ENCODE results near the gene CDK14. TPM values are rescaled to one million over a fixed set of nuclear protein-coding genes. Genes with fewer than 3 reads are reported as not detected.

Gene CDK14
- total RNA-seq, 1 experiment from 2014 or later: 57.9 TPM

- no peak for TF ChIP-seq E2F4 (CRISPR knock-in tag; IDR thresholded peaks at IDR 0.05; ENCODE audit: borderline replicate concordance, low read depth)
- no peak for TF ChIP-seq ATF6 (CRISPR knock-in tag; IDR thresholded peaks at IDR 0.05)
- no peak for TF ChIP-seq ATF3 (CRISPR knock-in tag; conservative IDR thresholded peaks at IDR 0.05)
- TF ChIP-seq SP1 (CRISPR knock-in tag; conservative IDR thresholded peaks at IDR 0.05): no peak
- no peak for TF ChIP-seq NFYB (CRISPR knock-in tag; conservative IDR thresholded peaks at IDR 0.05; ENCODE audit: low read depth)
- no peak for TF ChIP-seq CTCF (IDR thresholded peaks at IDR 0.05)
- no peak for TF ChIP-seq ZNF532 (CRISPR knock-in tag; IDR thresholded peaks at IDR 0.05; ENCODE audit: borderline replicate concordance)
- no peak for TF ChIP-seq ZBTB43 (CRISPR knock-in tag; IDR thresholded peaks at IDR 0.05)
- TF ChIP-seq NR2C2 (CRISPR knock-in tag; IDR thresholded peaks at IDR 0.05): no peak
- TF ChIP-seq ATF1 (CRISPR knock-in tag; IDR thresholded peaks at IDR 0.05): no peak
- no peak for TF ChIP-seq ZNF138 (CRISPR knock-in tag; conservative IDR thresholded peaks at IDR 0.05)
- TF ChIP-seq NFATC4 (CRISPR knock-in tag; IDR thresholded peaks at IDR 0.05): no peak
Observed at GRCh38 chr7:90560730-90561129, 35.4 kb upstream of the CDK14 start (continued).

- no peaks in the 10 kb centered on the region for H3K36me3 Mint-ChIP-seq
- CTCF ChIA-PET: no interaction called here
- no peaks in the 10 kb centered on the region for H3K4me1 Mint-ChIP-seq
- H3K27me3 Mint-ChIP-seq (ENCODE audit: low read depth): no peaks in the 10 kb centered on the region; the same call in 1 of the 2 replicates
- ATAC-seq (no peak), DNase-seq (ENCODE audit: low spot score) (no peak)
- H3K4me3 Mint-ChIP-seq: no peak overlapping the region
- H3K27ac Mint-ChIP-seq: no peak overlapping the region
- peaks cover 4% of the 10 kb centered on the region for H3K9me3 Mint-ChIP-seq
- POLR2A ChIA-PET: no interaction called here
- no peak for TF ChIP-seq IRF2 (CRISPR knock-in tag; IDR thresholded peaks at IDR 0.05; ENCODE audit: borderline replicate concordance, low read depth)
- TF ChIP-seq SMAD3 (CRISPR knock-in tag; IDR thresholded peaks at IDR 0.05; ENCODE audit: borderline replicate concordance): no peak
- no peak for TF ChIP-seq ZNF512 (CRISPR knock-in tag; IDR thresholded peaks at IDR 0.05; ENCODE audit: borderline replicate concordance)
- TF ChIP-seq ZNF317 (CRISPR knock-in tag; IDR thresholded peaks at IDR 0.05; ENCODE audit: borderline replicate concordance, low read depth): no peak
- TF ChIP-seq ATF6 (CRISPR knock-in tag; IDR thresholded peaks at IDR 0.05): no peak
- no peak for TF ChIP-seq ZNF416 (CRISPR knock-in tag; IDR thresholded peaks at IDR 0.05)
- no peak for TF ChIP-seq PREB (CRISPR knock-in tag; IDR thresholded peaks at IDR 0.05; ENCODE audit: borderline replicate concordance)
- TF ChIP-seq ZNF138 (CRISPR knock-in tag; conservative IDR thresholded peaks at IDR 0.05): no peak
- TF ChIP-seq ZNF232 (CRISPR knock-in tag; IDR thresholded peaks at IDR 0.05): no peak
Observed at GRCh38 chr7:90563286-90563685, 32.8 kb upstream of the CDK14 start.
